GM04503 (cell line): ENCODE results near the gene CEP43.
"Not testable (repeated sequence)": the region's sequence is repeated elsewhere in the genome, so short reads cannot be mapped to it uniquely, and the experiment has no call there.

Experiments
- DNase-seq: peaks from one replicate; pipeline ENCODE4 v3.0.0-alpha.2; 2012; ENCODE audit warnings: low read depth

CEP43 gene, protein sequence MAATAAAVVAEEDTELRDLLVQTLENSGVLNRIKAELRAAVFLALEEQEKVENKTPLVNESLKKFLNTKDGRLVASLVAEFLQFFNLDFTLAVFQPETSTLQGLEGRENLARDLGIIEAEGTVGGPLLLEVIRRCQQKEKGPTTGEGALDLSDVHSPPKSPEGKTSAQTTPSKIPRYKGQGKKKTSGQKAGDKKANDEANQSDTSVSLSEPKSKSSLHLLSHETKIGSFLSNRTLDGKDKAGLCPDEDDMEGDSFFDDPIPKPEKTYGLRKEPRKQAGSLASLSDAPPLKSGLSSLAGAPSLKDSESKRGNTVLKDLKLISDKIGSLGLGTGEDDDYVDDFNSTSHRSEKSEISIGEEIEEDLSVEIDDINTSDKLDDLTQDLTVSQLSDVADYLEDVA

DNA sequence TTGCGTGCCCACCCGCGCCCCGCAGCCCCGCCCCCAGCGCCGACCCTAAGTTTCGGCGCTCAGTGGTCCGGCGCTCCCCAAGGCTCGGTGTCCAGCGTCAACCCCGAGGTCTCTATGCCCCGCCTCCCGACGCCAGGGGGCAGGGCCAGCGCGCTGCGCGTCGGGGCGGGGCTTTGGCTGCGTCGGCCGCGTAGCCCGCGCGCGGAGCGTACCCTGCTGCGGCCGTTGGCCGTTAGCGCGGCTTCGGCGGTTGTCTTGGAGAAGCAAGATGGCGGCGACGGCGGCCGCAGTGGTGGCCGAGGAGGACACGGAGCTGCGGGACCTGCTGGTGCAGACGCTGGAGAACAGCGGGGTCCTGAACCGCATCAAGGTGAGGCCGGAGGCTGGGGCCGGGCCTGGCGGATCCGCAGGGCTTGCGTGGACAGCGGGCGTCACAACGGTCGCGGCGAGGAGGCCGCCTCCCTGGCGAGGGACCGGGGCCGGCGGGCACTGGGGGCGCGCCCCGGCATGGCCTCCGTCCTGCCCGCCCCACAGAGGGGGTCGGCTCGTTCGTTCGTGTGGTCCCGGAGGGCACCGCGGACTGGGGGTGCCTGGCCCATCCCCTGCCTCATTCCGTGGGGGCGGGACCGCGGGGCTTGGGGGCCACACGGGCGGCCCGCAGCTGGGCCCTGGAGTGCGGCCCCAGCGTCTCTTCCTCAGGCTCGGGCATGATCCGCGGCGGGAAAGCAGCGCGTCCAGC, at the start of gene CEP43:
CEP43 (plus strand) TSS at position 253 of the 739 bp plus-strand sequence; CDS start at position 269, 16 bp downstream.
- DNase-seq = peak; percentile 67

DNA sequence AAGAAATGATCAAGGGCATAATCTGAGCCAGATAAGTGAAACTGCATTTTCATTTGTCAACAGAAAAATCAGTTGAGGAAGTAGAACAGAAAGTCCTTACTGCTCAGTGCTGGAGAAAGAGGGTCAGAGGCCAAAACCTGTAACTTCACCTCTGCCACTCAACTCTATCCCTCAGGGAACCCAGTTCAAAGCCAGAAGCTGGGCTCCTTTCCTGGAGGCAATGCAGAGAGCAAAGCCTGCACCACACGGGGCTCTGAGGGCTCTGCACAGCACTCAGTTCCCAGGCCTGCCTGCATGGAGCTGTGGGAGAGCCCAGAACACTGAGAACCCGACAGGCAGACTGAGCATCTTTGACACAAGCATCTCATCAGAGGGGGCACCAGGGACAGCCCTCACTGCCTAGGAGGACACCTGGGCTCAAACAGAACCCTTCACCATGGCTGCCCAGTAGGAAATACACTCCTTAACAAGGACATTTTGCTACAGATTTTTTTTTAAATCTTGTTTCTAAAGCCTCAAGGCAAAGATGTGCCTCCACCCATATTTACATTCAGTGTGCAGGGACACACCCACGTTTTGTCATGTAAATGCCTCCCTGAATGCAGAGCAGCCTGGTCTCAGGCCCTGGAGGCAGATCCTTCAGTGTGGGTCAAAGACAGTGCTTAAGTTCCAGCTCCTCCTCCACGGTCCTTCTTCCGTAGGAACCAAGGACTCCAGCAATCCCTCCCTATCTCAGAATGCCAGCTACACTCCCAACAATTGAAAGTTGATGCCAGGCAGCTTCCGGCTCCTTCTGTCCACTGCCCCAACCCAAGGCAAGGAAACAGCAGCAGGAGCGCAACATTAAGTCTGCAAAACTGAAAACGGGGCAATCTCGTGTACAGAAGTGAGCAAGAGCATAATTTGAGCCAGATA, 49.4 kb upstream of the CEP43 start:
- DNase-seq = no peak

DNA sequence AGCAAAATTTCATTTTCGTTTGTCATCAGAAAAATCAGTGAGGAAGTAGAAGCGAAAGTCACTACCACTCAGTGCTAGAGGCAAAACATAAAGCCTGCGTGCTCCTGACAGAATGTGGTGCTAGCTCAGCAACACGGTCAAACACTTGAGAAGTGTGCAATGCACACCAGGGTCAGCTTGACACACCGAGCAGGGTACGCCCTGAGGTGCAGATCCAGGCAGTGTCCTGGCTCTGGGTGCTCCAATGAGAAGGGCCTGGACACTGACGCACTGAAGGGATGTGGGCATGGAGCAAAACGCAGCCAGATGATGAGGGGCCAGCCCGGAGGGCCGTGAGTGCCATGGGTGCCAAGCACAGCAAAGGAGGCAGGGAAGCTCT, 48.8 kb upstream of the CEP43 start:
- no peak for DNase-seq

DNA sequence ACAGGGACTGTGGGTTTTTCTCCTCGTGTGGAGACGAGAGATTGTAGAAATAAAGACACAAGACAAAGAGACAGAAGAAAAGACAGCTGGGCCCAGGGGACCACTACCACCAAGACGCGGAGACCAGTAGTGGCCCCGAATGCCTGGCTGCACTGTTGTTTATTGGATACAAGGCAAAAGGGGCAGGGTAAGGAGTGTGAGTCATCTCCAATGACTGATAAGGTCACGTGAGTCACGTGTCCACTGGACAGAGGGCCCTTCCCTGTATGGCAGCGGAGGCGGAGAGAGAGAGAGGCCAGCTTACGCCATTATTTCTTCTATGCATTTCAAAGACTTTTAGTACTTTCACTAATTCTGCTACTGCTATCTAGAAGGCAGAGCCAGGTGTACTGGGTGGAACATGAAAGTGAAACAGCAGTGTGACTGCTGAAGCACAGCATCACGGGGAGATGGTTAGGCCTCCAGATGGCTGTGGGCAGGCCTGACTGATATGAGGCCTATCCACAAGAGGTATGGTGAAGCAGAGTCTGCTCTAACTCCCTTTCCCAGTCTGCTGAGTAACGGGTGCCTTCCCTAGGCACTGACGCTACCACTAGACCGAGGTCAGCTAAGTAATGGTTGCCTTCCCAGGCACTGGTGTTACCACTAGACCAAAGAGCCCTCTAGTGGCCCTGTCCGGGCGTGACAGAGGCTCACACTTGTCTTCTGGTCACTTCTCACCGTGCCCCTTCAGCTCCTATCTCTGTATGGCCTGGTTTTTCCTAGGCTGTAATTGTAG, 48.1 kb upstream of the CEP43 start:
- not testable (repeated sequence) for DNase-seq

DNA sequence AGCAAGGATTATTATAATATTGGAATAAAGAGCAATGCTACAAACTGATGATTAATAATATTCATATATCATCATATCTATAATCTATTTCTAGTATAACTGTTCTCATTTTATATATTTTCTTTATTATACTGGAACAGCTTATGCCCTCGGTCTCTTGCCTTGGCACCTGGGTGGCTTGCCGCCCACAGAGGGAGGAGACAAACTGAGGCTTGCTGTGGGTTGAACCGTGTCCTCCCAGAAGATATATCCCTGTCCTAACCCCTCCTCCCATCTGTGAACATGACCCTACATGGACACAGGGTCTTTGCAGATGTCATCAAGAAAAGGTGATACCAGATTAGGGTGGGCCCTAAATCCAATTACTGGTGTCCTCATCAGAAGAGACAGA, 47.5 kb upstream of the CEP43 start:
- no peak for DNase-seq

DNA sequence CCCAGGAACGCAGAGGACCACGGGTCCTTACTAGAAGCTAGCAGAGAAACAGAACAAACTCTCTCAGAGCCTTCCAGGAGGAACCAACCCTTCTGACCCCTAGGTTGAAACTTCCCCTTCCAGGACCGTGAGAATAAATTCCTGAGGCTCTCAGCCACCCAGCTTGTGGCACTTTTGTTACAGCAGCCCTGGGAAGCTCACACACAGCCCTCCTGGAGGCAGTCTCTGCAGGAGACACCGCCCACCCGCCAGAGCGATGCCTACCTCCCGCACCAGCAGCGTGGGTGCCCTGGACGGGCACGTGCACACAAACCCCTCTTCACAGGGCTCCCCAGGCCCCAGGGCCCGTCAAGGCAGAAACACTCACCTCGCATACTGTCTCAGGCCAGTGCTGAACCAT, 47.1 kb upstream of the CEP43 start:
- DNase-seq = no peak

DNA sequence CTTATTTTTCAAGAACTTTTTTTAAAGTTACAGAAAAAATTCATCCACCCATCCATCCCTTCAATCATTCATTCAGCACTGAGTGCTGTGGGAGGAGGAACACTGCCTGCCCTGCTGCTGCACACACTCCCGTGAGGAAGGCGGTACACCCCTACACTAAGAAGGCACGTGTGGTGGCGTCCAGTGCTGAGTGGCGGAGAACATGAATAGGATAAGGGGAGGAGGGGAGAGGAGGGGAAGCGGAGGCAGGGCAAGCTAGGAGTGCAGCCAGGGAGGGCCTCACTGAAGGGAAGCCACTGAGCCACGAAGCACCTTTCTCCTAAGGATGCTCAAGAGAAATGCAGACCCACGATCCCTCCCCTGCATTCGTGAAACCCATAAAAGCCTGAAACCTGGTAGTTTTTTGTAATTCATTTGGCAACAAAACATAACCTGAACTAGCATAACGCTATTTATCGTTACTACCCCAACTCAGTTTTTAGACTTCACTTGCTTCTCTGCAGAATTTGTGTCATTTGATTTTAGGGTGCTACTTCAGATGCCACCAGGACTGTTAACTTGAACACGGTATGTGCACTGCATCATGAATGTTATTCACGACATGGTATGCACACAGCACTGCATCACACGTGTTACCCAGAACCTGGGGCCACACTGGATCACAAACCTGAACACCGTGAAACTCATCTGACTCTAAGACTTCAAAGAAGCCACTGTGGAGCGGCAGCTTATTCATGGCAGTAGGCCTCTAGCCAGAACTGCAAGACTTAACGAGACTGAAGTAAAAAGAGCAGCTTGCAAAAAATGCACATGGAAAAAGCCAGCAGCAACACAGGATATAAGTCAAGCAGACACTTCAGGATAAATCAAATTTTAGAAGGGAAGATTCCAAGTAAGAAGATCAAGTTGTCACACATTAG, 46.4 kb upstream of the CEP43 start:
- no peak for DNase-seq

DNA sequence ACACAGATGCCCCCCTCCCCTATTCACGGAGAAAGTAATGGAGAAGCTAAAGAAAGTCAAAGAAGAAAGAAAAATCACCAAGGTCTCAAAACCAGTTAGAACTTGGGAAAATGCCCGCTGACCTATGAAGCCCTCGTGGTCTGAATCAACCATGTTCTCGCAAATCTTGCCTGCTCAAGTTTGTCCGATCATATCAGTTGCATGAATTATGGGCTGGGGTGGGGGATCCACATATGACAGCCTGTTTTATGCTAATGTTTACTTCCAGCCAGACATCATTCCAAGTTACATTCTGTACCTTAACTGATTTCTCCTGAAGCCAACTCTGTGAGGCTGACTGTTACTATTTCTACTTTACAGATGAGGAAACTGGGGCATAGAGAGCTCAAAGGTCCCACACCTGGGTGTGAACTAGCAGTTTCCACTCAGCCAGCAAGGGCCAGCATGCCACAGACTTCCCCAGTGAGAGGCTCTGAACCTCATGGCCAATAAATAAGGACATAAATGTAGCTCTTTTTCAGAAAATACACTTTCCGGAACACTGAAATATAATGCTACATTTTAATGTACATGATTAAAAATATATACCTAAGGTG, 45.0 kb upstream of the CEP43 start:
- DNase-seq = no peak

DNA sequence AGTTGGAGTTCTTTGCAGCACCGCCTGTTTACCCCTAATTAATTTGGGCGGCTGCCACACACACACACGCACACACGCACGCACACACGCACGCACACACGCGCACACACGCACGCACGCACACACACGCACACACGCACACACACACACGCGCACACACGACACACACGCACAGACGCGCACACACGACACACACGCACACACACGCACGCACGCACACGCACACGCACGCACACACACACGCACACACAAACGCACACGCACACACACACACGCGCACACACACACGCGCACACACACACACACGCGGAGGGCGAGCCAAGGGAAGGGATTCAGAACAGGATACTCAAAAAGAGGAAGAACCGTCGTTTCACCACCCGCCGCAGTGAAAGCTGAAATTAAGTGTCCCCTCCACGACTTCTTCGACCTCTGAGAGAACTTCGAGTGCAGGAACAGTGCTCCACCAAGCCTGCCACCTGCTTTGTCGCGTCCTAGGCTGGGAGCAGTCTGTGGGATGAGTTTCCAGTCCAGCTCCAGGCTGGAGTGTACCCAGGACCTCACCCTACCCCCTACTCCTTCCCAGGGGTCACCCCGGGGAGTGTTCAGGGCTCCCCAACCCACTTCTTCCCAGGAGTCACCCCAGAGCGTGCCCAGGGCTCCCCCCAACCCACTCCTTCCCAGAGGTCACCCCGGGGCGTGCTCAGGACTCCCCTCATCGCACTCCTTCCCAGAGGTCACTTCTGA, 43.9 kb upstream of the CEP43 start:
- no peak for DNase-seq

DNA sequence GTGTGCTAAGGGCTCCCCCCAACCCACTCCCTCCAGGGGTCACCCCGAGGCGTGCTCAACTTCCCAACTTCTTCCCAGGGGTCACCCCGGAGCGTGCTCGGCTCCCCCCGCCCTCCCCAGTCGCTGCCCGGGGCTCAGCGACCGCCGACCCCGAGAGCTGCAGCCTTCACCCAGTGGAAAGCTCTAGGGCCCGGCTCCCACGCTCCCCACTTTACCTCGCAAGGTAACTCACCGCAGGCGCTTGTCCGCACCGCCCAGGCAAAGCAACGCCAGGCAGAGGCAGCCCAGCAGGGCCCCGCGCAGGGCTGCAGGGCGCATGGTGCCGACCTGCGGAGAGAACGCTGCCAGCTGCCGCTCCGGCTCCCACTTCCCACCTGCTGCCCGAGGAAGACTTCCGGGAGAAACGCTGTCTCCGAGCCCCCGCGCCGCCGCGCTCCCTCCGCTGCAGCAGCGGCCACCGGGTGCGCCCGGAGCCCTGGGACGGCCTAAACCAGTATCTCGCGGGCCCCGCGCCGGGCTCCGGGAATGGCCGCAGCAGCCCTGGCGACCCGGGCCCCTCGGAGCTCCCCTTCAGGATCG, 43.2 kb upstream of the CEP43 start:
- no peak for DNase-seq

DNA sequence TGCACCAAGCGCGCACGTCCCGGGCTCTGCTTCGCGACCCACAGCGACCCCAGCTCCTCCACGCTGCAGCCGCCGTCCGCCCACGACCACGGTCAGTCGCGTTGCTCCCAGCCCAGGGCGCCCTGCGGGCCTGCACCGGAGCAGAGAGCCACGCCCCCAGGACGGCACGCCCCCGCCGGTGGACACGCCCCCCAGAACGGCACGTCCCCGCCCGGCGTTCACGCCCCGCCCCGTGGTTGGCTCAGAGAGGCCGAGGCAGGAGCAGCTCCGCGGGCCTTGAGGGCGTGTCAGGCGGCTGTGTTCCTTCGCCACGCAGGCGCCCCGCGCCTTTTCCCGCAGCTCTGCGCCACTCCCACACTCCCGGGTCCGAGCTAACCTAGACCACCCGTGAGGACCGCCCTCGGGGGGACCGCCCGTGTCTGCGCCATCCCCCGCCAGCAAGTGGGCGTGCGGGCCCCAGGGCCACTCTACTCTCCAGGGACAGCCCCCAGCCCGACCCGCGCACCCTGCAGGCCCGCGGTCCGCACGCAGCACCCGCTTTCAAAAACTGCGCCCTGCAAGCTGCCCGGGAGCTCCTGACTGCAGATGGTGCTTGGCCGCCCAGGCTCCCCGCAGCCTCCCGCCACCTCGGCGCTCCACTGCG, 42.6 kb upstream of the CEP43 start, which contains the start of gene RNASET2:
RNASET2 (minus strand) TSS at position 107 of the 643 bp plus-strand sequence. CDS start 368 bp downstream, outside the sequence.
- peak; percentile 45 for DNase-seq

DNA sequence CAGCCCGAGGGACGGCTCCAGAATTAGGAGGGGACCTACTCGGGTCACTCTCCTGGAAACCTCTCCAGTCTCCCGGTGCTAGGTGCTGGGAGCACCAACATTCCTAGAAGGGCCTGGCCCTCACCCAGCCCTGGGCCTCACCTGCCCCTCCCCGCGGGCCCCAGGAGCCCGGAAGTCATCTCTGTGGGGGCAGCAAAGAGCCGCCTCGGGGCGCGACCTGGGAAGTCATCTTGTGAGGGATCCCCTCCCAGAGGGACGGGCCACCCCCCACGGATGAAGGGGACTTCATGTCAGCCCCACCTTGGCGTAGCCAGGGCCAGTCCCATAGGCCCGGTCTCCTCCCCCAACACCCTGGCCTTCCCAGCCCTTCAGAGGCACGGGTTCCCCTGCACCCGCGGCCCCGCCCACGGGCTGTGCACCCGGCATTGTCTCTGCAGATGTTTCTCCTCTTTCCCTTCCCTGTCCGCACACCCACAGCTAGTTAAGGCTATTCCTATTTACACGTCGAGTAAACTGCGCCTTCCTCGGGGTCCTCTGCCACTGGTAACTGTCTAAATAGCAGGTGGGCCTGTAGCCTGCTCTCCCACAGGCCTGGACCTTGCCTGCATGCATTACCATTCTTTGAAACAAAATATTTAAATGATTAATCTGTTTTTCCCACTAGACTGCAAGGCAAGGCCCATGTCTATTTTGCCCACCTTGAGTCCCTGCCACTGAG, 42.0 kb upstream of the CEP43 start:
- no peak for DNase-seq

DNA sequence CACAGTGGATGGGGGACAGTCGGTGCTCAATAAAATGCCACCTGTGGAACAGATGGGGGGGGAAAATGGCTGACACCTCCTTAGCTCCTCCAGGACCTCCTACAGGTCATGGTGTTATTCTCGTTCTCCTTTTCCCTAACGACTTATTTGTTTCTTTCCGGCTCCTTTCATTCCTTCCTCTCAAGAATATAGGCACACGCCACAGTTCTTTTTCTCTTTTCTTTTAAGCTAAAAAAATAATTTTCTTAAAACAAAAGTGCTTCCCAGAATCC, 41.5 kb upstream of the CEP43 start:
- DNase-seq = no peak

DNA sequence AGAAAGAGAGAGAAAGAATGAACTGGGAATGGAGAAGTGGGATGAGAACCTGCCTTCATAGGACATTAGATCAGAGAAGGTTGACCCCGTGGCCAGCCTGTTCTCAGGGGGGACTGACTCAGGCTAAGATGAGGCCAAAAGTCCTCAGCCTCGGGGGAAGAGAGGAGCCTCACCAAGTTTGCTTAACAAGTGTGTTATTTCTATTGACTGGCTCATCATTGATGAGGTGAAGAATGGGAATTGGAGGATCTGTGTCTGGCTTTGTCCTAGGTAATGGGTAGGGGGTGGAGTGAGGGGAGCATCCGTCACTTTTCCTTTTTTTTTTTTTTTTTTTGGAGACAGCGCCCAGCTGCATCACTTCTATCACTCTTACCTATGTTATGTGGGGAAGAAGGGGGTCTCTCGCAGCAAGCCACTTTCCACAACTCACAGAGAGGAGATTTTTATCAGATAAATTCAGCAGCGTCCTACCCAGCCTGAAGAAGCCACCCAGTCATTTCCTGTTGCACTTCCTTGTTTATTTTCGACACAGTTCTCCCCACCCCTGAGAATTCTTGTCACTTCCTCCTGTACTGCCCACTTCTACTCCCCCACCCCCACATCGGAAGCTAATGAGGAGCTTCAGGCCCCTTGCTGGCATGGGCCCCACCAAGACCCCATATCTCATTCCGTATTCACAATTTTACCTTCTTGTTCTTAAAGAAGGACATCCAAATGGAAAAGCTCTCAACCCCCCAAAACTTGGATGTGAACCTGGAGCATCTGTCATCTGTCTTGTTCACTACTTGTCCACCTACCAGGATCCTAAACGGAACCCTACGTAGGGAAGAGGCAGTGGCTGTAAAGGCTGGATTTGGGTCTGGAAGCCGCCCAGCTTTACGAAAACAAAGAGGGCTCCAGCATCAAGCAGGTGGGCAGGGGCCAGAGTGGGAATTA, 40.0 kb upstream of the CEP43 start:
- no peak for DNase-seq

DNA sequence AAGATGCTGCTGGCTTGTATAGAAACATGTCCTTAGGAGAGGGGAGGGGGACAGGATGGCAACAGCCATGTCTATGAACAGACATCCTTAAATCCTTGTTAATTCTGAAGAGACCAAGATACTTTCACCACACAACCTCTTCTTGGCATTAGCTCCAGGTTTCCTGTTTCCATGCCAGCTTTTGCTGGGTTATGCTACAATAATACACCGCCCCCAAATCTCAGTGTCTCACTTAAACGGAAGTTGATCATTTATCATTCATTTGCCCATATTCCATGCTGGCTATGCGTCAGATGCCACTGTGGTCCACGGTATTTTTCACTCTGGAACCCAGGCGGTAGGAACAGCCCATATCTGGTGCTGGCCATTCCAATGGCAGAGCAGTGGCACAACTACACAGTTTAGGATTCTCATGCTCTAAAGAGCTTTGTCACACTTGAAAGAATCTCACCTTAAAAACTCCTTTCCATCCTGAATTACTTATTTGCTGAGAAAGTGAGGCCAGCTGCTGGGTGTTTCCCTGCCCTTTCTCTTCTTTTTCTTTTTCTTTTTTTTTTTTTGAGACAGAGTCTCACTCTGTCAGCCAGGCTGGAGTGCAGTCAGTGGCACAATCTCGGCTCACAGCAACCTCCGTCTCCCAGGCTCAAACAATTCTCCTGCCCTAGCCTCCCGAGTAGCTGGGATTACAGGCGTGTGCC, 39.1 kb upstream of the CEP43 start:
- DNase-seq = no peak

DNA sequence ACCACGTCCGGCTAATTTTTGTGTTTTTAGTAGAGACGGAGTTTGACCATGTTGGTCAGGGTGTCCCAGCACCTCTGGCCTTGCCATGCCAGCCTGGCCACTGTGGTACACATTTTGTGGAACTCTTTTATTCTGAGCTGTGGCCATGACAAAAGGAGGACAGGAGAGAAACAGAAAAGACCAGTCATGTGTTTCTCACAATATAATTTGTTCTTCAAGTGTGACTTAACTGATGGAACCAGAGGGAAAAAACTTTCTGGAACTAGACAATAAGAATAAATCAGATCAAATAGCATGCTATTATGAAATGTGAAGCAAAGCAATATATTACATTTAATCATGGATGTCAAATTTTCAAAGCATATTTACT, 38.6 kb upstream of the CEP43 start:
- no peak for DNase-seq
